Esophagus muscularis mucosa (tissue), 4 donors: Measurements from ENCODE around the gene PCDHA9. TPM values are rescaled to one million over a fixed set of nuclear protein-coding genes. Genes with fewer than 3 reads are reported as not detected.
"Not testable (repeated sequence)": the region's sequence is repeated elsewhere in the genome, so short reads cannot be mapped to it uniquely, and the experiment has no call there.

Experiments used
- DNase-seq: peaks from one replicate; pipeline ENCODE4 v3.0.0-alpha.2; 2017; ENCODE audit errors: extremely low spot score
- H3K27ac ChIP-seq, 4 donors: fragments of 200-600 bp; sonication (generic); replicated peaks in 1 of 4; 1 replicate in 3 of 4; 2 replicates in 1 of 4; pipeline ENCODE4 v1.5.1; 2016 to 2019; ENCODE audit warnings: mild to moderate bottlenecking in 1 of 4
- H3K27me3 ChIP-seq, 4 donors: fragments of 200-600 bp; sonication (generic); one replicate each; pipeline versions ENCODE4 v1.5.1 to v1.6.0; 2016 to 2019
- H3K36me3 ChIP-seq, 4 donors: fragments of 200-600 bp; sonication (generic); one replicate each; pipeline ENCODE4 v1.5.1; 2016 to 2019
- H3K4me1 ChIP-seq, 4 donors: fragments of 200-600 bp; sonication (generic); one replicate each; pipeline ENCODE4 v1.5.1; 2016 to 2019
- H3K4me3 ChIP-seq, 4 donors: fragments of 200-600 bp; sonication (generic); 1 replicate in 2 of 4; 2 replicates in 2 of 4; pipeline ENCODE4 v1.5.1; 2016 to 2019; ENCODE audit warnings: mild to moderate bottlenecking in 4 of 4, moderate library complexity in 1 of 4
- H3K9me3 ChIP-seq, 4 donors: fragments of 200-600 bp; sonication (generic); 1 replicate in 3 of 4; 2 replicates in 1 of 4; pipeline ENCODE4 v1.5.1; 2016 to 2019
- EP300 ChIP-seq: sonication (generic); formaldehyde crosslinking; IDR thresholded peaks from one replicate; pipeline ENCODE4 v1.6.1; 2017; ENCODE audit warnings: antibody characterized with exemption
- POLR2A ChIP-seq: fragments of 450-650 bp; IDR thresholded peaks from one replicate; pipeline ENCODE4 v1.6.1; 2017; ENCODE audit warnings: antibody characterized with exemption, moderate library complexity, mild to moderate bottlenecking, low read depth
- POLR2AphosphoS5 ChIP-seq, 2 donors: sonication (generic); formaldehyde crosslinking; IDR thresholded peaks; one replicate each; pipeline ENCODE4 v1.6.1; 2017; ENCODE audit warnings: antibody characterized with exemption in 2 of 2
- WGBS: methylation state at CpG from one replicate; pipeline ENCODE4 v1.1.5; 2018; 5-methylcytosine and 5-hydroxymethylcytosine counted together
- intact Hi-C: fragments of 100-400 bp; cut with DNase I; formaldehyde crosslinking; loops from one replicate; pipeline ENCODE4 v1.15.1; 2023
- total RNA-seq, 4 donors: library from RNA; depleted of rRNA; stranded (reverse); fragments of >200 nt; gene quantifications; one replicate each; pipeline versions ENCODE4 v1.1.0 to v1.2.1, GENCODE V29; 2016
- TF ChIP-seq, protein P1 (sequence below), 3 experiments: fragments of 200-600 bp in 2 of 3; fragments of 450-650 bp in 1 of 3; sonication (generic) in 2 of 3; IDR thresholded peaks; one replicate each; pipeline ENCODE4 v1.5.1; 2017 to 2019; ENCODE audit warnings: antibody characterized with exemption in 3 of 3, mild to moderate bottlenecking in 2 of 3, moderate library complexity in 1 of 3

The PCDHA9 gene
- total RNA-seq, 4 donors from 2014 or later = under 0.01 to 0.42 (median 0.15) TPM

DNA sequence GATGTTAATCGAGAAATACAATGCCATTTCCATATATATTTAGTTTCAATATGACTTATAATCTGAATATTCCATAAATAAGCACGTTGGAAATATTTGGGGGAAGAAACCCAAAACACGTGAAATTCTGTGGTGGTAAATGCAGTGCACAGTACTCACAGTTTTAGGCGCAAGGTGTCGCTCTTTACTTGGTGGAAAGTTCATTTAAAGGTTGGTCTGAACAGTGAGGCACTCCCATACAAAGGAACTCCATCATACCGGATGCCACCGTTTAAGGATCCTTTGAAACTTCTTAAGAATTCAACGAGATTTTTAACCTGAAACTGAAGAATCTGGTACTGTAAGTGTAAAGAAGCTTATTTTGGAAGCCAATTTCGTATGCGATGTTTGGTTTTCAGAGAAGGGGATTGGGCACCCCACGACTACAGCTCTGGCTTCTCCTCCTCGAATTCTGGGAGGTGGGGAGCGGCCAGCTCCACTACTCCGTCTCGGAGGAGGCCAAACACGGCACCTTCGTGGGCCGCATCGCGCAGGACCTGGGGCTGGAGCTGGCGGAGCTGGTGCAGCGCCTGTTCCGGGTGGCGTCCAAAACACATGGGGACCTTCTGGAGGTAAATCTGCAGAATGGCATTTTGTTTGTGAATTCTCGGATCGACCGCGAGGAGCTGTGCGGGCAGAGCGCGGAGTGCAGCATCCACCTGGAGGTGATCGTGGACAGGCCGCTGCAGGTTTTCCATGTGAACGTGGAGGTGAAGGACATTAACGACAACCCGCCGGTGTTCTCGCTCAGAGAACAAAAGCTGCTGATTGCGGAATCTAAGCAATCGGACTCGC lies 20.8 kb downstream of the PCDHA9 start, which contains the start of gene PCDHA11:
Gene PCDHA11 (plus strand): TSS at position 237 of the 834 bp plus-strand sequence. CDS start 147 bp downstream, at position 384.
- Histone ChIP-seq H3K4me1 (no peaks in the 10 kb centered on the region), H3K9me3 (peaks cover 0 to 45% (median 17%) of the 10 kb centered on the region in 4 donors), H3K27ac (no peak within 1 kb of the TSS), H3K27me3 (peaks cover 0 to 47% (median 2%) of the 10 kb centered on the region in 4 donors), H3K4me3 (peak within 1 kb of the TSS in 3 of 4 donors; percentile 28 to 32 (median 32)), H3K36me3 (no peaks in the 10 kb centered on the region)
- DNase-seq = no peak
- 18% methylated on average over 25 of the region's 41 CpGs for WGBS
- intact Hi-C loops = no loop called here
- no peak for TF ChIP-seq POLR2A
- no peak for TF ChIP-seq EP300
- TF ChIP-seq POLR2AphosphoS5 (IDR thresholded peaks at IDR 0.05) = no peak
- TF ChIP-seq, protein P1, sequence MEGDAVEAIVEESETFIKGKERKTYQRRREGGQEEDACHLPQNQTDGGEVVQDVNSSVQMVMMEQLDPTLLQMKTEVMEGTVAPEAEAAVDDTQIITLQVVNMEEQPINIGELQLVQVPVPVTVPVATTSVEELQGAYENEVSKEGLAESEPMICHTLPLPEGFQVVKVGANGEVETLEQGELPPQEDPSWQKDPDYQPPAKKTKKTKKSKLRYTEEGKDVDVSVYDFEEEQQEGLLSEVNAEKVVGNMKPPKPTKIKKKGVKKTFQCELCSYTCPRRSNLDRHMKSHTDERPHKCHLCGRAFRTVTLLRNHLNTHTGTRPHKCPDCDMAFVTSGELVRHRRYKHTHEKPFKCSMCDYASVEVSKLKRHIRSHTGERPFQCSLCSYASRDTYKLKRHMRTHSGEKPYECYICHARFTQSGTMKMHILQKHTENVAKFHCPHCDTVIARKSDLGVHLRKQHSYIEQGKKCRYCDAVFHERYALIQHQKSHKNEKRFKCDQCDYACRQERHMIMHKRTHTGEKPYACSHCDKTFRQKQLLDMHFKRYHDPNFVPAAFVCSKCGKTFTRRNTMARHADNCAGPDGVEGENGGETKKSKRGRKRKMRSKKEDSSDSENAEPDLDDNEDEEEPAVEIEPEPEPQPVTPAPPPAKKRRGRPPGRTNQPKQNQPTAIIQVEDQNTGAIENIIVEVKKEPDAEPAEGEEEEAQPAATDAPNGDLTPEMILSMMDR (IDR thresholded peaks at IDR 0.05) = peak; percentile 13 to 31 (median 21)

DNA sequence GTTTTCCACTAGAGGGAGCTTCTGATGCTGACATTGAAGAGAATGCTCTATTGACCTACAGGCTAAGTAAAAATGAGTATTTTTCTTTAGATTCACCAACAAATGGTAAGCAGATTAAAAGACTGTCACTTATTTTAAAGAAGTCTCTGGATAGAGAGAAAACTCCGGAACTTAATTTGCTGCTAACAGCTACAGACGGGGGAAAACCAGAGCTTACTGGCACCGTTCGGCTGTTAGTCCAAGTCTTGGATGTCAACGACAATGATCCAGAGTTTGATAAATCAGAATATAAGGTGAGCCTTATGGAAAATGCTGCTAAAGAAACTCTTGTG lies 21.3 kb downstream of the PCDHA9 start:
- DNase-seq = no peak
- H3K4me3 ChIP-seq = peak overlapping the region in 3 of 4 donors; percentile 28 to 32 (median 32)

DNA sequence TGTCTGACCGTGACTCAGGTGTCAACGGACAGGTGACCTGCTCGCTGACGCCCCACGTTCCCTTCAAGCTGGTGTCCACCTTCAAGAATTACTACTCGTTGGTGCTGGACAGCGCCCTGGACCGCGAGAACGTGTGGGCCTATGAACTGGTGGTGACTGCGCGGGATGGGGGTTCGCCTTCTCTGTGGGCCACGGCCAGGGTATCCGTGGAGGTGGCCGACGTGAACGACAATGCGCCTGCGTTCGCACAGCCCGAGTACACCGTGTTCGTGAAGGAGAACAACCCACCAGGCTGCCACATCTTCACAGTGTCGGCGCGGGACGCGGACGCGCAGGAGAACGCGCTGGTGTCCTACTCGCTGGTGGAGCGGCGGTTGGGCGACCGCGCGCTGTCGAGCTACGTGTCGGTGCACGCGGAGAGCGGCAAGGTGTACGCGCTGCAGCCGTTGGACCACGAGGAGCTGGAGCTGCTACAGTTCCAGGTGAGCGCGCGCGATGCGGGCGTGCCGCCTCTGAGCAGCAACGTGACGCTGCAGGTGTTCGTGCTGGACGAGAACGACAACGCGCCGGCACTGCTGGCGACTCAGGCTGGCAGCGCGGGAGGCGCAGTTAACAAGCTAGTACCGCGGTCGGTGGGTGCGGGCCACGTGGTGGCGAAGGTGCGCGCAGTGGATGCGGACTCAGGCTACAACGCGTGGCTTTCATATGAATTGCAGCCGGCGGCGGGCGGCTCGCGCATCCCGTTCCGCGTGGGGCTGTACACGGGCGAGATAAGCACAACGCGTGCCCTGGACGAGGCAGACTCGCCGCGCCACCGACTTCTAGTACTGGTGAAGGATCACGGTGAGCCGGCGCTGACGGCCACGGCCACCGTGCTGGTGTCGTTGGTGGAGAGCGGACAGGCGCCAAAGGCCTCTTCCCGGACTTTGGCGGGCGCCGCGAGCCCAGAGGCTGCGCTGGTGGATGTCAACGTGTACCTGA lies 22.3 kb downstream of the PCDHA9 start:
- peaks cover 0 to 48% (median 17%) of the 10 kb centered on the region in 4 donors for H3K9me3 ChIP-seq
- peaks cover 0 to 61% (median 4%) of the 10 kb centered on the region in 4 donors for H3K27me3 ChIP-seq
- no peaks in the 10 kb centered on the region for H3K36me3 ChIP-seq
- no peak overlapping the region for H3K27ac ChIP-seq
- no peaks in the 10 kb centered on the region for H3K4me1 ChIP-seq
- 44% methylated on average over 19 of the region's 114 CpGs for WGBS
- intact Hi-C loops = no loop called here
- H3K4me3 ChIP-seq = no peak overlapping the region
- TF ChIP-seq POLR2AphosphoS5 (IDR thresholded peaks at IDR 0.05) (no peak), POLR2A (no peak), EP300 (no peak)
- TF ChIP-seq, protein P1 (IDR thresholded peaks at IDR 0.05) = no peak
- DNase-seq = no peak

More for the DNA sequence above, 21.3 kb downstream of the PCDHA9 start:
- intact Hi-C loops = no loop called here
- peaks cover 0 to 52% (median 2%) of the 10 kb centered on the region in 4 donors for H3K27me3 ChIP-seq
- H3K27ac ChIP-seq = no peak overlapping the region
- no peaks in the 10 kb centered on the region for H3K4me1 ChIP-seq
- TF ChIP-seq POLR2AphosphoS5 (IDR thresholded peaks at IDR 0.05) (no peak), EP300 (no peak), POLR2A (no peak)
- TF ChIP-seq, protein P1 (IDR thresholded peaks at IDR 0.05) = no peak
- 64% methylated on average over 5 of the region's 5 CpGs for WGBS
- H3K36me3 ChIP-seq = no peaks in the 10 kb centered on the region
- H3K9me3 ChIP-seq = peaks cover 0 to 45% (median 17%) of the 10 kb centered on the region in 4 donors

DNA sequence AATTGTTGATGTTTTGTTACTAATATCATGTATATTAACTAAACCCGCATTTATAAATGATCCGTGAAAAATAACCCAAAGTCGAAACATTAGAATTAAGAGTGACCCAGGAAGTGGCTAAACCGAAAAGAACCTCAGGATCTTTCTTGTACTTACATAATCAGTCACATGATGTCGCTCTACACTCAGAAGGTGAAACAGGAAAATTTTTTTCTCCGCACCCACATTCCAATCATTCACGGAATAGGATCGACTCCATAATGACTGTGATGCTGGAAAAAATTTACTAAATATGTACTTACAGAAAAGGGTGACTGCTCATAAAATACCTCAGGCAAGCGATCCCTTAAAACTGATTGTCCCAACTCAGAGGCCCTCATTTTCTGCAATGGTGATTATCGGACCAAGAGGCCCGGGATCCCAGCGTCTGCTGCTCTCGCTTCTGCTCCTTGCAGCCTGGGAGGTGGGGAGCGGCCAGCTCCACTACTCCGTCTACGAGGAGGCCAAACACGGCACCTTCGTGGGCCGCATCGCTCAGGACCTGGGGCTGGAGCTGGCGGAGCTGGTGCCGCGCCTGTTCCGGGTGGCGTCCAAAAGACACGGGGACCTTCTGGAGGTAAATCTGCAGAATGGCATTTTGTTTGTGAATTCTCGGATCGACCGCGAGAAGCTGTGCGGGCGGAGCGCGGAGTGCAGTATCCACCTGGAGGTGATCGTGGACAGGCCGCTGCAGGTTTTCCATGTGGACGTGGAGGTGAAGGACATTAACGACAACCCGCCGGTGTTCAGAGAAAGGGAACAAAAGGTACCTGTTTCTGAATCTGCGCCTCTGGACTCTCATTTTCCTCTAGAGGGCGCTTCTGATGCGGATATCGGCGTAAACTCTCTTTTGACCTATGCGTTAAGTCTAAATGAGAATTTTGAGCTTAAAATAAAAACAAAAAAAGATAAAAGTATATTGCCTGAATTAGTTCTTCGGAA lies 27.2 kb downstream of the PCDHA9 start, which contains the start of gene PCDHA12:
Gene PCDHA12 (plus strand): TSS at position 224 of the 981 bp plus-strand sequence. CDS start 165 bp downstream, at position 389.
- Histone ChIP-seq H3K27ac (peak within 1 kb of the TSS in 2 of 4 donors; percentile 2 to 20), H3K4me3 (peak within 1 kb of the TSS in 3 of 4 donors; percentile 32 to 51 (median 38)), H3K9me3 (peaks cover 0 to 47% (median 24%) of the 10 kb centered on the region in 4 donors), H3K27me3 (peaks cover 0 to 74% (median 7%) of the 10 kb centered on the region in 4 donors), H3K36me3 (no peaks in the 10 kb centered on the region), H3K4me1 (no peaks in the 10 kb centered on the region)
- intact Hi-C loops = no loop called here
- DNase-seq = no peak
- TF ChIP-seq POLR2A (no peak), POLR2AphosphoS5 (IDR thresholded peaks at IDR 0.05) (no peak)
- TF ChIP-seq, protein P1 (IDR thresholded peaks at IDR 0.05) = peak in 2 of 3 experiments; percentile 12 to 16
- 25% methylated on average over 33 of the region's 47 CpGs for WGBS

DNA sequence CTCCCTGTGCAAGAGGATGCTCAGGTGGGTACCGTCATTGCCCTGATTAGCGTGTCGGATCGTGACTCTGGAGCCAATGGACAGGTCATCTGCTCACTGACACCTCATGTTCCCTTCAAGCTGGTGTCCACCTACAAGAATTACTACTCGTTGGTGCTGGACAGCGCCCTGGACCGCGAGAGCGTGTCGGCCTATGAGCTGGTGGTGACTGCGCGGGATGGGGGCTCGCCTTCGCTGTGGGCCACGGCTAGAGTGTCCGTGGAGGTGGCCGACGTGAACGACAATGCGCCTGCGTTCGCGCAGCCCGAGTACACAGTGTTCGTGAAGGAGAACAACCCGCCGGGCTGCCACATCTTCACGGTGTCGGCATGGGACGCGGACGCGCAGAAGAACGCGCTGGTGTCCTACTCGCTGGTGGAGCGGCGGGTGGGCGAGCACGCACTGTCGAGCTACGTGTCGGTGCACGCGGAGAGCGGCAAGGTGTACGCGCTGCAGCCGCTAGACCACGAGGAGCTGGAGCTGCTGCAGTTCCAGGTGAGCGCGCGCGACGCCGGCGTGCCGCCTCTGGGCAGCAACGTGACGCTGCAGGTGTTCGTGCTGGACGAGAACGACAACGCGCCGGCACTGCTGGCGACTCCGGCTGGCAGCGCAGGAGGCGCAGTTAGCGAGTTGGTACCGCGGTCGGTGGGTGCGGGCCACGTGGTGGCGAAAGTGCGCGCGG lies 28.5 kb downstream of the PCDHA9 start:
- DNase-seq, H3K36me3 ChIP-seq, H3K4me3 ChIP-seq, H3K4me1 ChIP-seq, intact Hi-C loops, H3K27ac ChIP-seq: not testable (repeated sequence)
- WGBS = 48% methylated on average over 44 of the region's 80 CpGs
- peaks cover 0 to 66% (median 5%) of the 10 kb centered on the region in 4 donors for H3K27me3 ChIP-seq
- peaks cover 0 to 34% (median 14%) of the 10 kb centered on the region in 4 donors for H3K9me3 ChIP-seq
